ENCODE results near the gene NACA. TPM values are rescaled to one million over a fixed set of nuclear protein-coding genes. Genes with fewer than 3 reads are reported as not detected.

The NACA gene
- total RNA-seq, 1 donor from 2014 or later = 1,026 TPM

- Mint-ChIP-seq H3K27me3 (ENCODE audit: low read depth) (no peaks in the 10 kb centered on the region), H3K4me1 (peaks cover 24% of the 10 kb centered on the region), H3K27ac (ENCODE audit: unreplicated experiment) (no peak overlapping the region), H3K4me3 (no peak overlapping the region), H3K36me3 (ENCODE audit: low read depth) (peaks cover 2% of the 10 kb centered on the region), H3K9me3 (no peaks in the 10 kb centered on the region)
- no peak for DNase-seq (ENCODE audit: low read depth, low spot score)
- TF ChIP-seq, protein P1, sequence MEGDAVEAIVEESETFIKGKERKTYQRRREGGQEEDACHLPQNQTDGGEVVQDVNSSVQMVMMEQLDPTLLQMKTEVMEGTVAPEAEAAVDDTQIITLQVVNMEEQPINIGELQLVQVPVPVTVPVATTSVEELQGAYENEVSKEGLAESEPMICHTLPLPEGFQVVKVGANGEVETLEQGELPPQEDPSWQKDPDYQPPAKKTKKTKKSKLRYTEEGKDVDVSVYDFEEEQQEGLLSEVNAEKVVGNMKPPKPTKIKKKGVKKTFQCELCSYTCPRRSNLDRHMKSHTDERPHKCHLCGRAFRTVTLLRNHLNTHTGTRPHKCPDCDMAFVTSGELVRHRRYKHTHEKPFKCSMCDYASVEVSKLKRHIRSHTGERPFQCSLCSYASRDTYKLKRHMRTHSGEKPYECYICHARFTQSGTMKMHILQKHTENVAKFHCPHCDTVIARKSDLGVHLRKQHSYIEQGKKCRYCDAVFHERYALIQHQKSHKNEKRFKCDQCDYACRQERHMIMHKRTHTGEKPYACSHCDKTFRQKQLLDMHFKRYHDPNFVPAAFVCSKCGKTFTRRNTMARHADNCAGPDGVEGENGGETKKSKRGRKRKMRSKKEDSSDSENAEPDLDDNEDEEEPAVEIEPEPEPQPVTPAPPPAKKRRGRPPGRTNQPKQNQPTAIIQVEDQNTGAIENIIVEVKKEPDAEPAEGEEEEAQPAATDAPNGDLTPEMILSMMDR (conservative IDR thresholded peaks at IDR 0.05) = no peak
Observed at GRCh38 chr12:56676851-56677580, 48.1 kb downstream of the NACA start.

DNA sequence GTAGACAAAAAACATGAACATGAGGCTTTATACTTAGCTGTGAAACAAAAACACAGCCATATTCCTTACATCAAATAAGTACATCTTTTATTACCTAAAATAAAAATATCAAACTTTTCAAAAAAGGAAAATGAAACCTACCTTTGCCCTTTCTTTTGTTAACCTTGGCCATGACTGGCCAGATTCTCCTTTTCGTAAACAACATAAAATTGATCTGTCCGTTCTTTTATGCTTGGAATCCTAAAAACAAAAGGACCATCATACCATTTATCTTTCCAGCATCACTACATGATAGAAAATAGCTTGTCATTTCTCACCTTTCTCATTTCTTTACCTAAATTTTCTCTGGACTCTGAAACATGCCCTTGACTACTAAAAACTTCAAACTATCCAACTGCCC is 53.5 kb downstream of the NACA start:
- Mint-ChIP-seq H3K4me1 (peaks cover 8% of the 10 kb centered on the region), H3K27me3 (ENCODE audit: low read depth) (no peaks in the 10 kb centered on the region), H3K27ac (ENCODE audit: unreplicated experiment) (no peak overlapping the region), H3K9me3 (no peaks in the 10 kb centered on the region), H3K4me3 (no peak overlapping the region), H3K36me3 (ENCODE audit: low read depth) (peaks cover 17% of the 10 kb centered on the region)
- no peak for DNase-seq (ENCODE audit: low read depth, low spot score)
- TF ChIP-seq, protein P1 (conservative IDR thresholded peaks at IDR 0.05) = no peak

- Mint-ChIP-seq H3K4me1 (peaks cover 4% of the 10 kb centered on the region), H3K27ac (ENCODE audit: unreplicated experiment) (no peak overlapping the region), H3K36me3 (ENCODE audit: low read depth) (peaks cover 21% of the 10 kb centered on the region), H3K9me3 (no peaks in the 10 kb centered on the region), H3K27me3 (ENCODE audit: low read depth) (no peaks in the 10 kb centered on the region), H3K4me3 (no peak overlapping the region)
- TF ChIP-seq, protein P1 (conservative IDR thresholded peaks at IDR 0.05) = no peak
- DNase-seq (ENCODE audit: low read depth, low spot score) = no peak
Observed at GRCh38 chr12:56670836-56671235, 54.3 kb downstream of the NACA start.

- TF ChIP-seq, protein P1 (conservative IDR thresholded peaks at IDR 0.05) = no peak
- H3K27ac Mint-ChIP-seq (ENCODE audit: unreplicated experiment) = no peak overlapping the region
- no peak for DNase-seq (ENCODE audit: low read depth, low spot score)
- H3K4me3 Mint-ChIP-seq = no peak overlapping the region
- H3K4me1 Mint-ChIP-seq = no peaks in the 10 kb centered on the region
- peaks cover 30% of the 10 kb centered on the region for H3K36me3 Mint-ChIP-seq (ENCODE audit: low read depth)
- H3K27me3 Mint-ChIP-seq (ENCODE audit: low read depth) = no peaks in the 10 kb centered on the region
- no peaks in the 10 kb centered on the region for H3K9me3 Mint-ChIP-seq
Observed at GRCh38 chr12:56668197-56668457, 57.0 kb downstream of the NACA start.

Other genes starting within 250 kb of the NACA start
- gene GLS2, start 237.1 kb downstream of the NACA start, total RNA-seq = 0.30 and 0.35 TPM in 2 replicates
- gene RBMS2, start 203.5 kb downstream of the NACA start, total RNA-seq = 29.3 and 33.5 TPM in 2 replicates
- gene BAZ2A, start 95.0 kb downstream of the NACA start, total RNA-seq = 116 and 122 TPM in 2 replicates
- gene ATP5F1B, start 79.3 kb downstream of the NACA start, total RNA-seq = 626 and 651 TPM in 2 replicates
- gene PTGES3, start 37.0 kb downstream of the NACA start, total RNA-seq = 282 and 284 TPM in 2 replicates
- 45.7 and 47.3 TPM in 2 replicates for gene PRIM1, start 27.0 kb upstream of the NACA start, total RNA-seq
- gene HSD17B6, start 38.0 kb upstream of the NACA start, total RNA-seq = 2.6 and 2.7 TPM in 2 replicates
- gene SDR9C7, start 209.1 kb upstream of the NACA start, total RNA-seq = not detected in 2 replicates
- 0.34 and 0.44 TPM in 2 replicates for gene RDH16, start 232.3 kb upstream of the NACA start, total RNA-seq

Data from neural crest cell (in vitro differentiated cells).